Spleen (tissue), 7 donors: ENCODE results near the gene DUSP22.

Experiments used
- POLR2A ChIP-seq, 3 donors: fragments of 450-650 bp; IDR thresholded peaks; one replicate each; pipeline ENCODE4 v1.5.1; 2017; ENCODE audit warnings: antibody characterized with exemption in 3 of 3, mild to moderate bottlenecking in 1 of 3
- POLR2AphosphoS5 ChIP-seq, 3 donors: sonication (generic); formaldehyde crosslinking; IDR thresholded peaks; one replicate each; pipeline ENCODE4 v1.5.1; 2017; ENCODE audit warnings: antibody characterized with exemption in 3 of 3
- TF ChIP-seq, protein P1 (sequence below), 11 experiments: fragments of 200-600 bp in 7 of 11; fragments of 450-650 bp in 4 of 11; sonication (generic) in 4 of 11; IDR thresholded peaks in 8 of 11; conservative IDR thresholded peaks in 3 of 11; 1 replicate in 7 of 11; 2 replicates in 4 of 11; pipeline versions ENCODE4 v1.4.0 to v1.8.0; 2016 to 2021; ENCODE audit warnings: antibody characterized with exemption in 11 of 11, inconsistent platforms in 4 of 11, mild to moderate bottlenecking in 1 of 11
- donor health status: DM: no; HTN: no; CAD: no; lungs with moderate emphysema.
- donor health status: DM: no; HTN: no; CAD: no.
- donor health status: DM: no; HTN: no; CAD: no.

DNA sequence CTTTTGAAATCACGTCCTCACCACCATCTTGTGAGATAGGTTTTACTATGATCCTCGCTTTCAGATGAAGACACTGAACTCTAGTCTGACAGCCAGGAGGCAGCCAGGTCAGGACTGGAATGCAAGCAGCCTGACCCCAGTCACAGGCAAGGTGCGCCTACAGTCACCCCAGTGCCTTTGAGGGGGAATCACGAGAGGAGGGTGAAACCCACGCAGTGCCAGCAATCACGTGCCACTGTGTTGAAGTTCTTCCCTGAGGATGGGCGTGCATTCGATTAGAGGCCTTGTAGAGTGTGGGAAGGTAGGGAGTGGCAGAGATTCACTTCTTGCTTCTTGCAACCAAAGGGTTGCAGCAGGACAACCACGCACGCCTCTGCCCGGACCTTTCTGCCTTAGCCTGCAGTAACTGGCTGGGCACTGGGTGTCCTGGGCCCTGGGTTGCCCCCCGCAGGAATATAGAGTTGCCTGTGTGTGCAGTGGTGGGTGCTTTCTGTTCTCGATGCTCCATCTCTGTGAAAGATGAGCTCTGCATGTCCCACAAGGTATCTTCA is 65.6 kb downstream of the DUSP22 start:
- TF ChIP-seq, protein P1, sequence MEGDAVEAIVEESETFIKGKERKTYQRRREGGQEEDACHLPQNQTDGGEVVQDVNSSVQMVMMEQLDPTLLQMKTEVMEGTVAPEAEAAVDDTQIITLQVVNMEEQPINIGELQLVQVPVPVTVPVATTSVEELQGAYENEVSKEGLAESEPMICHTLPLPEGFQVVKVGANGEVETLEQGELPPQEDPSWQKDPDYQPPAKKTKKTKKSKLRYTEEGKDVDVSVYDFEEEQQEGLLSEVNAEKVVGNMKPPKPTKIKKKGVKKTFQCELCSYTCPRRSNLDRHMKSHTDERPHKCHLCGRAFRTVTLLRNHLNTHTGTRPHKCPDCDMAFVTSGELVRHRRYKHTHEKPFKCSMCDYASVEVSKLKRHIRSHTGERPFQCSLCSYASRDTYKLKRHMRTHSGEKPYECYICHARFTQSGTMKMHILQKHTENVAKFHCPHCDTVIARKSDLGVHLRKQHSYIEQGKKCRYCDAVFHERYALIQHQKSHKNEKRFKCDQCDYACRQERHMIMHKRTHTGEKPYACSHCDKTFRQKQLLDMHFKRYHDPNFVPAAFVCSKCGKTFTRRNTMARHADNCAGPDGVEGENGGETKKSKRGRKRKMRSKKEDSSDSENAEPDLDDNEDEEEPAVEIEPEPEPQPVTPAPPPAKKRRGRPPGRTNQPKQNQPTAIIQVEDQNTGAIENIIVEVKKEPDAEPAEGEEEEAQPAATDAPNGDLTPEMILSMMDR (IDR thresholded peaks at IDR 0.05 in 8 of 11, conservative IDR thresholded peaks at IDR 0.05 in 3 of 11): no peak
- TF ChIP-seq POLR2AphosphoS5 (IDR thresholded peaks at IDR 0.05): no peak
- TF ChIP-seq POLR2A (IDR thresholded peaks at IDR 0.05): no peak
